HL-60 (cell line): ENCODE data around the gene UBE2QL1.

ENCODE experiments used
- CTCF ChIP-seq: IDR thresholded peaks from one replicate; pipeline ENCODE4 v1.5.1; 2011; ENCODE audit warnings: low read length, control low read depth, inconsistent platforms; ENCODE audit not compliant: insufficient read depth
- POLR2AphosphoS5 ChIP-seq: IDR thresholded peaks from 2 replicates; pipeline ENCODE4 v1.6.1; 2012; ENCODE audit warnings: low read depth
- REST ChIP-seq: IDR thresholded peaks from 2 replicates; pipeline ENCODE4 v1.6.1; 2012; ENCODE audit warnings: low read depth; ENCODE audit not compliant: insufficient replicate concordance
- SPI1 ChIP-seq: IDR thresholded peaks from 2 replicates; pipeline ENCODE4 v1.6.1; 2012; ENCODE audit warnings: low read depth, mild to moderate bottlenecking, borderline replicate concordance

GRCh38 chr5:6489643-6490185, 41.1 kb downstream of the UBE2QL1 start:
- TF ChIP-seq CTCF, result no peak
- no peak for TF ChIP-seq REST
- no peak for TF ChIP-seq SPI1
- TF ChIP-seq POLR2AphosphoS5, result no peak
